ENCODE measurements around the gene BUD31.

The BUD31 gene

GRCh38 chr7:99408379-99409191 is at the start of gene BUD31, which contains the start of gene PDAP1:
BUD31 (plus strand) TSS chr7:99408969; CDS start chr7:99411093, 2,124 bp downstream.
PDAP1 (minus strand) TSS chr7:99408597; CDS start chr7:99408548, 49 bp downstream.
- Histone ChIP-seq H3K27ac (ENCODE audit: low read depth, low read length) (peak within 1 kb of the TSS; percentile 83), H3K9me2 (replicated peaks; ENCODE audit: insufficient read depth, low read length) (no peaks in the 10 kb centered on the region), H3K4me2 (ENCODE audit: low read depth, low read length, poor library complexity, severe bottlenecking) (peak within 1 kb of the TSS; percentile 85), H3K9ac (ENCODE audit: low read length) (peak within 1 kb of the TSS; percentile 95), H3K9me3 (ENCODE audit: insufficient read depth, low read length) (no peaks in the 10 kb centered on the region), H2AFZ (ENCODE audit: low read depth, low read length, severe bottlenecking) (peak within 1 kb of the TSS; percentile 85), H3K79me2 (ENCODE audit: insufficient read depth, low read length) (peaks cover 71% of the 10 kb centered on the region), H3K27me3 (ENCODE audit: low read length) (no peaks in the 10 kb centered on the region), H3K36me3 (ENCODE audit: low read length) (peaks cover 15% of the 10 kb centered on the region; the same call in 1 of the 2 replicates), H3K4me3 (ENCODE audit: insufficient read depth, low read length, poor library complexity, severe bottlenecking) (peak within 1 kb of the TSS; percentile 73), H3F3A (ENCODE audit: insufficient read depth) (peaks cover 10% of the 10 kb centered on the region; the same call in 1 of the 2 replicates), H4K20me1 (ENCODE audit: low read depth, low read length) (no peaks in the 10 kb centered on the region; the same call in 1 of the 2 replicates)
- TF ChIP-seq EZH2phosphoT487 (conservative IDR thresholded peaks at IDR 0.05; ENCODE audit: low read length) = no peak
- no peak for TF ChIP-seq CTCF (IDR thresholded peaks at IDR 0.05; ENCODE audit: insufficient read depth, low read length, poor library complexity, severe bottlenecking)

DNA sequence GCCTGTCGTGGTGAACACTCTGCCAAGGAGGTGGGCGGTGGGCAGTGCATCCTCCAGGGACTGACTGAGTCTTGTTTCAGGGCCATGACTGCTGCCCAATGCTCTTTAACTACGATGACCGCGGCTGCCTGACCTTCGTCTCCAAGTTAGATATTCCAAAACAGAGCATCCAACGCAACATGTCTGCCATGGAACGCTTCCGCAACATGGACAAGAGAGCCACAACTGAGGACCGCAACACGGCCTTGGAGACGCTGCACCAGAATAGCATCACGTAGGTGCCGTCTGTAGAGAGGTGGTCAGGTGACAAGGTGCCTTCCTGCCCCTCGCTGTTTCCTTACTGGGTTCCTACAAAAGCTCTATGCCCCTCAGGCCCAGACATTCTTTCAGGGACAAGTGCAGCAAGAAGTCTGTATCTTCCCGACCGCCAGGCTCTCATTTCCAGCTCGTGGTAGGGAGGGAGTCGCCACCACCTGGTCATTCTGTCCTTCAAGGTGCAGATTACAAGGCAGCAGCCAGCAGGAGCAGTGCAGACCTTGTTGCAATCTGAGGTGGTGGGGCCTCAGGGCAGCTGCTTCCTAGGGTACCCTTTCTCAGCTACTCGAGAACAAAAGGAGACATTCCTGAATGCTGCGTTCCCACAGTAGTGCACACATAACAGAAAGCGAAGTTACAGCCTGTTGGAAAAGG is 49.2 kb upstream of the BUD31 start:
- Histone ChIP-seq H3K79me2 (ENCODE audit: insufficient read depth, low read length) (no peaks in the 10 kb centered on the region), H3K4me3 (ENCODE audit: insufficient read depth, low read length, poor library complexity, severe bottlenecking) (no peak overlapping the region), H4K20me1 (ENCODE audit: low read depth, low read length) (no peaks in the 10 kb centered on the region), H3K9me3 (ENCODE audit: insufficient read depth, low read length) (no peaks in the 10 kb centered on the region), H3F3A (ENCODE audit: insufficient read depth) (peaks cover 3% of the 10 kb centered on the region; the same call in 1 of the 2 replicates), H3K36me3 (ENCODE audit: low read length) (peaks cover 20% of the 10 kb centered on the region; the same call in 1 of the 2 replicates), H3K27ac (ENCODE audit: low read depth, low read length) (no peak overlapping the region), H3K9ac (ENCODE audit: low read length) (no peak overlapping the region), H3K9me2 (replicated peaks; ENCODE audit: insufficient read depth, low read length) (no peaks in the 10 kb centered on the region), H3K4me2 (ENCODE audit: low read depth, low read length, poor library complexity, severe bottlenecking) (no peak overlapping the region), H3K27me3 (ENCODE audit: low read length) (no peaks in the 10 kb centered on the region), H2AFZ (ENCODE audit: low read depth, low read length, severe bottlenecking) (no peak overlapping the region)
- TF ChIP-seq EZH2phosphoT487 (conservative IDR thresholded peaks at IDR 0.05; ENCODE audit: low read length) (no peak), CTCF (IDR thresholded peaks at IDR 0.05; ENCODE audit: insufficient read depth, low read length, poor library complexity, severe bottlenecking) (no peak)

- H3K27me3 ChIP-seq (ENCODE audit: low read length) = no peaks in the 10 kb centered on the region
- no peak overlapping the region for H3K9ac ChIP-seq (ENCODE audit: low read length)
- no peak overlapping the region for H3K4me2 ChIP-seq (ENCODE audit: low read depth, low read length, poor library complexity, severe bottlenecking)
- H3K27ac ChIP-seq (ENCODE audit: low read depth, low read length) = no peak overlapping the region
- no peaks in the 10 kb centered on the region for H3K9me2 ChIP-seq (replicated peaks; ENCODE audit: insufficient read depth, low read length)
- H2AFZ ChIP-seq (ENCODE audit: low read depth, low read length, severe bottlenecking) = no peak overlapping the region
- peaks cover 3% of the 10 kb centered on the region; the same call in 1 of the 2 replicates for H3F3A ChIP-seq (ENCODE audit: insufficient read depth)
- TF ChIP-seq CTCF (IDR thresholded peaks at IDR 0.05; ENCODE audit: insufficient read depth, low read length, poor library complexity, severe bottlenecking) (no peak), EZH2phosphoT487 (conservative IDR thresholded peaks at IDR 0.05; ENCODE audit: low read length) (no peak)
- no peaks in the 10 kb centered on the region for H3K79me2 ChIP-seq (ENCODE audit: insufficient read depth, low read length)
- H3K4me3 ChIP-seq (ENCODE audit: insufficient read depth, low read length, poor library complexity, severe bottlenecking) = no peak overlapping the region
- no peaks in the 10 kb centered on the region for H4K20me1 ChIP-seq (ENCODE audit: low read depth, low read length)
- peaks cover 28% of the 10 kb centered on the region for H3K36me3 ChIP-seq (ENCODE audit: low read length)
- no peaks in the 10 kb centered on the region for H3K9me3 ChIP-seq (ENCODE audit: insufficient read depth, low read length)
These were observed 46.0 kb upstream of the BUD31 start for GRCh38 chr7:99362801-99363200.

Measured in SU-DHL-6 (cell line).